IPS-20b (cell line): ENCODE results near the gene RET.
"Not testable (repeated sequence)": the region's sequence is repeated elsewhere in the genome, so short reads cannot be mapped to it uniquely, and the experiment has no call there.

Experiments used
- H3K27ac ChIP-seq: one replicate; pipeline ENCODE4 v1.5.1; 2013; ENCODE audit warnings: low read length
- H3K27me3 ChIP-seq: 2 replicates; pipeline ENCODE4 v1.6.1; 2013; ENCODE audit warnings: mild to moderate bottlenecking, low read length, inconsistent platforms; ENCODE audit not compliant: insufficient read depth
- H3K36me3 ChIP-seq: 2 replicates; pipeline ENCODE4 v1.6.1; 2013; ENCODE audit warnings: low read depth, mild to moderate bottlenecking, inconsistent platforms, low read length, moderate library complexity; ENCODE audit not compliant: insufficient read depth
- H3K4me1 ChIP-seq: 2 replicates; pipeline ENCODE4 v1.6.1; 2013; ENCODE audit warnings: mild to moderate bottlenecking, control low read depth, inconsistent platforms, low read length, moderate library complexity; ENCODE audit not compliant: insufficient read depth
- H3K4me3 ChIP-seq: 2 replicates; pipeline ENCODE4 v1.5.1; 2013; ENCODE audit warnings: mild to moderate bottlenecking, low read length, inconsistent platforms
- H3K9ac ChIP-seq: 2 replicates; pipeline ENCODE4 v1.6.1; 2013; ENCODE audit warnings: low read depth, mild to moderate bottlenecking, inconsistent platforms, low read length, moderate library complexity
- H3K9me3 ChIP-seq: 2 replicates; pipeline ENCODE4 v1.6.1; 2013; ENCODE audit warnings: mild to moderate bottlenecking, low read depth, low read length, inconsistent platforms; ENCODE audit not compliant: insufficient read depth

RET gene

GRCh38 chr10:43086321-43086942 lies 9.6 kb downstream of the RET start:
- no peak overlapping the region for H3K9ac ChIP-seq
- H3K36me3 ChIP-seq: no peaks in the 10 kb centered on the region
- no peaks in the 10 kb centered on the region for H3K4me1 ChIP-seq
- H3K9me3 ChIP-seq: no peaks in the 10 kb centered on the region
- H3K4me3 ChIP-seq: no peak overlapping the region
- no peaks in the 10 kb centered on the region for H3K27me3 ChIP-seq
- H3K27ac ChIP-seq: no peak overlapping the region

- no peak overlapping the region for H3K4me3 ChIP-seq
- no peak overlapping the region for H3K27ac ChIP-seq
- H3K4me1 ChIP-seq: no peaks in the 10 kb centered on the region
- no peak overlapping the region for H3K9ac ChIP-seq
- no peaks in the 10 kb centered on the region for H3K9me3 ChIP-seq
- H3K27me3 ChIP-seq: no peaks in the 10 kb centered on the region
- no peaks in the 10 kb centered on the region for H3K36me3 ChIP-seq
These were observed 12.7 kb downstream of the RET start for GRCh38 chr10:43089519-43089918.

GRCh38 chr10:43090188-43090587 lies 13.3 kb downstream of the RET start:
- Histone ChIP-seq H3K27me3 (no peaks in the 10 kb centered on the region), H3K36me3 (no peaks in the 10 kb centered on the region), H3K27ac (no peak overlapping the region), H3K9ac (no peak overlapping the region), H3K4me1 (no peaks in the 10 kb centered on the region), H3K9me3 (no peaks in the 10 kb centered on the region), H3K4me3 (no peak overlapping the region)

- Histone ChIP-seq H3K4me3 (no peak overlapping the region), H3K27ac (no peak overlapping the region), H3K36me3 (no peaks in the 10 kb centered on the region), H3K27me3 (no peaks in the 10 kb centered on the region), H3K9ac (no peak overlapping the region), H3K9me3 (no peaks in the 10 kb centered on the region), H3K4me1 (no peaks in the 10 kb centered on the region)
These were observed 13.8 kb downstream of the RET start for GRCh38 chr10:43090664-43091063.

- Histone ChIP-seq H3K4me1 (no peaks in the 10 kb centered on the region), H3K4me3 (no peak overlapping the region)
These were observed 15.0 kb downstream of the RET start for GRCh38 chr10:43091846-43092245.

GRCh38 chr10:43093423-43094076 lies 16.7 kb downstream of the RET start:
- Histone ChIP-seq H3K27me3 (no peaks in the 10 kb centered on the region), H3K27ac (no peak overlapping the region), H3K4me3 (no peak overlapping the region), H3K4me1 (no peaks in the 10 kb centered on the region), H3K9me3 (no peaks in the 10 kb centered on the region), H3K36me3 (no peaks in the 10 kb centered on the region), H3K9ac (no peak overlapping the region)

More at GRCh38 chr10:43091846-43092245, 15.0 kb downstream of the RET start:
- H3K9me3 ChIP-seq: no peaks in the 10 kb centered on the region
- no peak overlapping the region for H3K9ac ChIP-seq
- H3K27ac ChIP-seq: no peak overlapping the region
- no peaks in the 10 kb centered on the region for H3K36me3 ChIP-seq
- no peaks in the 10 kb centered on the region for H3K27me3 ChIP-seq

- H3K4me1 ChIP-seq: no peaks in the 10 kb centered on the region
These were observed 17.2 kb downstream of the RET start for GRCh38 chr10:43094085-43094484.

GRCh38 chr10:43099339-43099738 lies 22.5 kb downstream of the RET start:
- H3K4me1 ChIP-seq, H3K9me3 ChIP-seq, H3K36me3 ChIP-seq, H3K4me3 ChIP-seq, H3K9ac ChIP-seq, H3K27ac ChIP-seq: not testable (repeated sequence)
- H3K27me3 ChIP-seq: peaks cover 11% of the 10 kb centered on the region

More at GRCh38 chr10:43094085-43094484, 17.2 kb downstream of the RET start:
- no peaks in the 10 kb centered on the region for H3K27me3 ChIP-seq
- no peak overlapping the region for H3K27ac ChIP-seq
- H3K36me3 ChIP-seq: no peaks in the 10 kb centered on the region
- no peak overlapping the region for H3K4me3 ChIP-seq
- H3K9me3 ChIP-seq: no peaks in the 10 kb centered on the region
- no peak overlapping the region for H3K9ac ChIP-seq

GRCh38 chr10:43099928-43100327 lies 23.1 kb downstream of the RET start:
- Histone ChIP-seq H3K4me1 (no peaks in the 10 kb centered on the region), H3K4me3 (no peak overlapping the region), H3K27me3 (peaks cover 17% of the 10 kb centered on the region), H3K9me3 (no peaks in the 10 kb centered on the region), H3K27ac (no peak overlapping the region), H3K36me3 (no peaks in the 10 kb centered on the region), H3K9ac (no peak overlapping the region)

- H3K9ac ChIP-seq: no peak overlapping the region
These were observed 23.5 kb downstream of the RET start for GRCh38 chr10:43100366-43100765.

GRCh38 chr10:43102063-43102828 lies 25.4 kb downstream of the RET start:
- Histone ChIP-seq H3K4me1 (no peaks in the 10 kb centered on the region), H3K9me3 (no peaks in the 10 kb centered on the region), H3K9ac (no peak overlapping the region), H3K4me3 (no peak overlapping the region), H3K27ac (no peak overlapping the region), H3K27me3 (peaks cover 21% of the 10 kb centered on the region), H3K36me3 (no peaks in the 10 kb centered on the region)

More at GRCh38 chr10:43100366-43100765, 23.5 kb downstream of the RET start:
- H3K4me1 ChIP-seq: no peaks in the 10 kb centered on the region
- no peak overlapping the region for H3K27ac ChIP-seq
- H3K36me3 ChIP-seq: no peaks in the 10 kb centered on the region
- peaks cover 21% of the 10 kb centered on the region for H3K27me3 ChIP-seq
- H3K4me3 ChIP-seq: no peak overlapping the region
- H3K9me3 ChIP-seq: no peaks in the 10 kb centered on the region
